Measurements from ENCODE around the gene C10orf71.

Gene C10orf71, protein sequence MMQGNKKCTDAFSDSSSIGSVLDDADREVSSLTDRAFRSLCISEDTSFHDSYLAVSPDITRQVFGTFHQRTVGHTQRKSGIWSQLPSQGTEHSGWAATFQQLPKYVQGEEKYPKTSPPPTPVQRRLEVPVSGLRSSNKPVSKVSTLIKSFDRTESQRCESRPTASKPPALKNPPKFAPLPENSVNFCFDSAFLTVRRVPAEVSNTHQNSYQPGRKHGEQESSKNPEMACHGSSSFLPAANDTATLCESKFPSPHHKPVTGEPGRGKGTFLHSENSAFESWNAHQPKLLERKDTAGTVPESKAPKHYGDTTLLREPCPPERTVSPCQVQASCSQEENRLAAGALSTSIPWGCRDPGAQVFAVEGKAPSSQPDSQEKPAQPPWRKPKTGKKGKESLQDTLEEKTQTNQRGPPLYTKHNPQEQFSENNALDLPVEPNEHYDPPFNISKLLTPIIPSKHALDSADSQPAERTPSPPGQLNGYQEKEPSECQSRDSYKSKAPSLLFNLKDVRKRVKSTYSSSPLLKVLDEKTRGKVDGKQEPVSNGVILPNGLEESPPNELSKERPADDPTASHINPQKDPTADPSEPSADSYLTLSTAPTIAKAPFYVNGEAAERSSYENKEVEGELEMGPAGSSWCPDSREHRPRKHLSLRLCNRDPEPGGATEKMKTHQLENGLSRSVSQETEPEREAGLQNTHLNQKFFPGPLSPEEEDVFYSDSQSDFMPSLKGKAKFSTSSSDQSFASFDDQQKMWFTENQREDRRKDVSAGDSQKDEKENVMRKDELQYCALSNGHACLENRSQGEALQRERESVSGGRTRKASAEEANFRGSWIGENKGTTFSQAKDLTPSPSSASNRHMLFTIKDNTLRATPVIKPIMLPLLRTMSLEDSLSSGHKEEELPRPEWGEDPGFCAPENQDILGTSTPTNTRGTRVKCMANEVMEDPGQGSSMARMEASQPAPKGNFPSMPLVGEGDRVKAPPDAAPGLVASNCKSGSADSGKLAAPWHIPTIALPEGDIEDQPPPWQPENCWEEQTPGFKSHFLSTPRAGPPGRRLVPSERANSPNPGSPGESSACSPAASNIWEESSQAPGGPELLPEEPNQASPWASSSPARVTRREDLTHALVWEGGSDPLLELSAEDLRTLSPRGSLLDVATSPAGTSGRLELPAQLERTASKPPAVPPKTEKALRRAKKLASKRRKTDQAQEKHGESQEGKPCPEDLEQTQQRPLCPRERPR (N-terminal part only)

DNA sequence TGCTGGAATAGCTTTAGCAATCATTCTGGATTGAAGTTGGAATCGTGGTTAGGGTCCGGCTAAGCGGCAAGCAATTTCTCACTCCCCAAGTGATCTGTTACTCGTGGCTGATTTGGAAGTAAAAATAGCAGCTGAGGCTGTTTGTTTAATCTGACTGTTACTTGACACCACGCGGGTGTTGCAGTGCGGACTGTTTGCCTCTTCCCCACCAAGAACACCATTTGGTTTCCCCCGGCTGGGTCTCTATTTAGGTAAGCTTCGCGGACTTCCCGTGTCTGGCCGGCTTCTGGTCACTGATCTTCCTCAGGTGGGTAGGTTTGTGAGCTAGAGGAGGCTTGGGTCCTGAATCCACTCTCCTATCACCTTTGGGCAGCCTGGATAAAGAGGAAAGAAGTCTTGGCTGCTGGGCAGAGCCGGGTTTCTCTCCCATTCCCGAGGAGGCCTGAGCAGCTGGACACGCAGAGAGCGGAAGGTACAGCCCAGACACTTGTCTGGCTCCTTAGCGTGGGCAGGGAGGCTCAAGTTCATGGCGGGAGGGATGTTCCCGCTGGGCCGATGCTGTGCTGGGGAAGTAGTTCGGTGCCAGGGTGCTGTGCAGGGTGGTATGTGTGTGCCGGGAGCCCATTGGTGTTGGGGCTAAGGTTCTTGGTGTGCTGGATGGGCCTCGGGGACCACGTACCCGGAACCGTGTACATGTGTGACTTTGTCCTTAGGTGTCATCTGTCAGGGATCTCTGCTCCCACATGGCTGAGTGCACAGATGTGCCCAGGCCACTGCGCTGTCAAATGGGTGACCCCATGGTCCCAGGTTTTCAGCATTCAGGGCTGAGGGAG is at the start of gene C10orf71:
Gene C10orf71, plus strand, starts transcription at position 188 of the 833 bp plus-strand sequence. CDS start 23,376 bp downstream, outside the sequence.
- DNase-seq (ENCODE audit: low spot score), result no peak
- in situ Hi-C loops (cut with MboI; ENCODE audit: low pct_unique_long_range_greater_than_20kb, low sequenced_read_pairs, unreplicated experiment), result no loop called here
- TF ChIP-seq, protein P1, sequence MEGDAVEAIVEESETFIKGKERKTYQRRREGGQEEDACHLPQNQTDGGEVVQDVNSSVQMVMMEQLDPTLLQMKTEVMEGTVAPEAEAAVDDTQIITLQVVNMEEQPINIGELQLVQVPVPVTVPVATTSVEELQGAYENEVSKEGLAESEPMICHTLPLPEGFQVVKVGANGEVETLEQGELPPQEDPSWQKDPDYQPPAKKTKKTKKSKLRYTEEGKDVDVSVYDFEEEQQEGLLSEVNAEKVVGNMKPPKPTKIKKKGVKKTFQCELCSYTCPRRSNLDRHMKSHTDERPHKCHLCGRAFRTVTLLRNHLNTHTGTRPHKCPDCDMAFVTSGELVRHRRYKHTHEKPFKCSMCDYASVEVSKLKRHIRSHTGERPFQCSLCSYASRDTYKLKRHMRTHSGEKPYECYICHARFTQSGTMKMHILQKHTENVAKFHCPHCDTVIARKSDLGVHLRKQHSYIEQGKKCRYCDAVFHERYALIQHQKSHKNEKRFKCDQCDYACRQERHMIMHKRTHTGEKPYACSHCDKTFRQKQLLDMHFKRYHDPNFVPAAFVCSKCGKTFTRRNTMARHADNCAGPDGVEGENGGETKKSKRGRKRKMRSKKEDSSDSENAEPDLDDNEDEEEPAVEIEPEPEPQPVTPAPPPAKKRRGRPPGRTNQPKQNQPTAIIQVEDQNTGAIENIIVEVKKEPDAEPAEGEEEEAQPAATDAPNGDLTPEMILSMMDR (IDR thresholded peaks at IDR 0.05; ENCODE audit: extremely low read depth, insufficient read depth, missing control alignments), result no peak

DNA sequence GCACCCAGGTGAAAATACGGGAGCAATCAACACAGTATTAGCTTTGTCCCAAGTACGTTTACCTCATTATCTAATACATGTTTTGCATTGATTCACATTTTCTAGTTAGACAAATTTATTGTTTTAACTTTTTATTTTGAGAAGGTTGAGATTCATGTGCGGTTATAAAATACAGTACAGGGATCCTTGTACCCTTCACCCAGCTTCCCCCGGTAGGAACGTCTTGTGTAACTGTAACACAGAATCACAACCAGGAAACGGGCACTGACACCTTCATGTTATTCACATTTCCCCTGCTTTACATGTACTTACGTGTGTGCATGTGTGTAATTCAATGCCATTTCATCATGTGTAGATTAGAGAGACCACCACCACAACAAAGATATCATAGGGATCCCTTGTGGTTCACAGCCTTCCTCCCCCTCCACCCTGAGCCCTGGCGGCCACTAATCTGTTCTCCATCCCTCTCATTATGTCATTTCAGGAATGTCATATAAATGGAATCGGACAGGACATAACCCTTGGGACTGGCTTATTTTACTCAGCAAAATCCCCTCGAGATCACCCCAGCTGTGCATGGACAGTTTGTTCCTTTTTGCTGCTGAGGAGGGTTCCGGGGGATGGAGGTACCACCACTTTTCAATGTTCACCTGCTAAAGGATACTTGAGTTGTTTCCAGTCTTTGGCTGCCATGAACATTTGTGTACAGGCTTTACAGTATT is 46.5 kb upstream of the C10orf71 start:
- in situ Hi-C loops (cut with MboI; ENCODE audit: low pct_unique_long_range_greater_than_20kb, low sequenced_read_pairs, unreplicated experiment), result no loop called here
- no peak for DNase-seq (ENCODE audit: low spot score)
- TF ChIP-seq, protein P1 (IDR thresholded peaks at IDR 0.05; ENCODE audit: extremely low read depth, insufficient read depth, missing control alignments), result no peak

DNA sequence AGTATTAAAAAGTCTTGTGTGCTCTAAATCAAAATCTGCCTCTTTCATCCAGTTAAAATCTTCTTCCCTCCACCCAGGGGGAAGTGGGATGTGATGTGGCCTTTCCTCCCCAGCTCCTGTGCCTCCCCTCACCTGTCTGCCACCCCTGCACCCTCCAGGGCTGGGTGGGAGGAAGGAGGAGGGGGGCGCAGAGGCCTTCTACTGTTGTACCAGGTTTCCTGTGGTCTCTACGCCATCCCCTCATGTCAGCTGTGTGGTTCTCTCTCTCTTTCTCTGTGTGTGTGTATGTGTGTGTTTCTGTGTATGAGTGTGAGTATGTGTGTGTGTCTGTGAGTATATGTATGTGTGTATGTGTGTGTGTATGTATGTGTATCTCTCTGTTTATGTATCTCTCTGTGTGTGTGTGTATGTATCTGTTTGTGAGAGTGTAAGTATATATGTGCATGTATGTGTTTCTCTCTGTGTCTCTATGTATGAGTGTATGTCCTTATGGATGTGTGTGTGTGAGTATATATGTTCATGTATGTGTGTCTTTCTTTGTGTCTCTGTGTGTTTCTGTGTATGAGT is 45.5 kb upstream of the C10orf71 start:
- TF ChIP-seq, protein P1 (IDR thresholded peaks at IDR 0.05; ENCODE audit: extremely low read depth, insufficient read depth, missing control alignments), result no peak
- in situ Hi-C loops (cut with MboI; ENCODE audit: low pct_unique_long_range_greater_than_20kb, low sequenced_read_pairs, unreplicated experiment), result no loop called here
- no peak for DNase-seq (ENCODE audit: low spot score)

DNA sequence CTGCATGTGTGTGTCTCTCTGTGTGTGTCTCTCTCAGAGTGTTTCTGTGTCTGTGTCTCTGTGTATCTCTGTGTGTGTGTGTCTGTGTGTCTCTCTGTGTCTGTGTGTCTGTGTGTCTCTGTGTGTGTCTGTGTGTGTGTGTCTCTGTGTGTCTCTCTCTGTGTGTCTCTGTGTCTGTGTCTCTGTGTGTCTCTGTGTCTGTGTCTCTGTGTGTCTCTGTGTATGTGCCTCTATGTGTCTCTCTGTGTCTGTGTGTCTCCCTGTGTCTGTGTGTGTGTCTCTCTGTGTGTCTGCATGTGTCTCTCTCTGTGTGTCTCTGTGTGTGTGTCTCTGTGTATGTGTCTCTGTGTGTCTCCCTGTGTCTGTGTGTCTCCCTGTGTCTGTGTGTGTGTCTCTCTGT is 44.8 kb upstream of the C10orf71 start:
- TF ChIP-seq, protein P1 (IDR thresholded peaks at IDR 0.05; ENCODE audit: extremely low read depth, insufficient read depth, missing control alignments), result no peak
- in situ Hi-C loops (cut with MboI; ENCODE audit: low pct_unique_long_range_greater_than_20kb, low sequenced_read_pairs, unreplicated experiment), result no loop called here
- DNase-seq (ENCODE audit: low spot score), result no peak

DNA sequence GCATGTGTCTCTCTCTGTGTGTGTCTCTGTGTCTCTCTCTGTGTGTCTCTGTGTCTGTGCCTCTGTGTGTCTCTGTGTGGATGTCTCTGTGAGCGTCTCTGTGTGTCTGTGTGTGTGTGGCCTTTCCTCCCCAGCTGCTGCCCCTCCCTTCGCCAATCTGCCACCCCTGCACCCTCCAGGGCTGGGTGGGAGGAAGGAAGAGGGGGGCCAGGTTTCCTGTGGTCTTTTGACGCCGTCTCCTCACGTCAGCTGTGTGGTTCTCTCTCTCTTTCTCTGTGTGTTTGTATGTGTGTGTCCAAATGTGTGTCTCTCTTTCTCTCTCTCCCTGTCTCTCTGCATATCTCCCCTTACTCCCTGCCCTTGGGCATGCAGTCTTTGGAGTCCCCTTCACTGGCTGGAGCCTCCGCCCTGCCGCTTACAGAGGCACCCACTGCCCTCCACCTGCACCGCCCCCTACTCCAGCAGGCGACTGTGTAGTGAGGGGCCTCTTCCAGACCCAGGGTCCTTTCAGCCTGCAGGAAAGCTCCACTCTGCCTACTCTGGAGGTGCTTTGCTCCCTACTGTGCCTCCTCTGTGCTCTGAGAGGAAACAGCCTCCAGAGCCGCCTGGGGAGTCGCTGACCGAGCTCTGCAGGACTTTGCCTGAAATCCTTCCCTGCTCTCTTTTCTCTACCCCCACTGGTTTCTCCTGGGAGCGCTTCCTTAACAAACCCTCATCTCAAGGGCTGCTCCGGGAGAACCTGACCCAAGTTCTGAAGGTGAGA is 44.2 kb upstream of the C10orf71 start:
- DNase-seq (ENCODE audit: low spot score), result no peak
- TF ChIP-seq, protein P1 (IDR thresholded peaks at IDR 0.05; ENCODE audit: extremely low read depth, insufficient read depth, missing control alignments), result no peak
- in situ Hi-C loops (cut with MboI; ENCODE audit: low pct_unique_long_range_greater_than_20kb, low sequenced_read_pairs, unreplicated experiment), result no loop called here

All from GM13977 (cell line).